Parathyroid adenoma (tissue), 2 donors: Measurements from ENCODE around the gene C7orf57.
A peak's percentile ranks its signal among the peaks of the same experiment; 100 is the strongest.

Source experiments
- H2AFZ ChIP-seq: fragments of 300-600 bp; sonication (generic); one replicate; pipeline ENCODE4 v1.7.0; 2017; ENCODE audit warnings: antibody characterized with exemption, mild to moderate bottlenecking
- H3K27ac ChIP-seq: fragments of 300-600 bp; sonication (generic); one replicate; pipeline ENCODE4 v1.7.0; 2017
- H3K27me3 ChIP-seq: fragments of 300-600 bp; sonication (generic); one replicate; pipeline ENCODE4 v1.7.0; 2017; ENCODE audit warnings: low read length; ENCODE audit not compliant: control insufficient read depth, insufficient read depth
- H3K36me3 ChIP-seq: fragments of 300-600 bp; sonication (generic); one replicate; pipeline ENCODE4 v1.7.0; 2017; ENCODE audit warnings: low read length; ENCODE audit not compliant: control insufficient read depth, insufficient read depth
- H3K4me1 ChIP-seq: fragments of 300-600 bp; sonication (generic); one replicate; pipeline ENCODE4 v1.7.0; 2017; ENCODE audit warnings: control low read depth
- H3K4me2 ChIP-seq: fragments of 300-600 bp; sonication (generic); one replicate; pipeline ENCODE4 v1.7.0; 2017; ENCODE audit warnings: low read length
- H3K4me3 ChIP-seq: fragments of 300-600 bp; sonication (generic); one replicate; pipeline ENCODE4 v1.7.0; 2017; ENCODE audit warnings: low read depth, low read length
- H3K79me2 ChIP-seq: fragments of 300-600 bp; sonication (generic); one replicate; pipeline ENCODE4 v1.7.0; 2017; ENCODE audit warnings: control low read depth
- H3K9ac ChIP-seq: fragments of 300-600 bp; sonication (generic); one replicate; pipeline ENCODE4 v1.7.0; 2017; ENCODE audit warnings: mild to moderate bottlenecking
- H3K9me3 ChIP-seq: fragments of 300-600 bp; sonication (generic); one replicate; pipeline ENCODE4 v1.7.0; 2017; ENCODE audit warnings: low read length; ENCODE audit not compliant: control insufficient read depth
- TF ChIP-seq, protein P1 (sequence below): fragments of 300-600 bp; sonication (generic); IDR thresholded peaks from one replicate; pipeline ENCODE4 v1.7.0; 2017; ENCODE audit warnings: antibody characterized with exemption, mild to moderate bottlenecking
- donor health status: primary hyperparathyroidism.

C7orf57 gene

DNA sequence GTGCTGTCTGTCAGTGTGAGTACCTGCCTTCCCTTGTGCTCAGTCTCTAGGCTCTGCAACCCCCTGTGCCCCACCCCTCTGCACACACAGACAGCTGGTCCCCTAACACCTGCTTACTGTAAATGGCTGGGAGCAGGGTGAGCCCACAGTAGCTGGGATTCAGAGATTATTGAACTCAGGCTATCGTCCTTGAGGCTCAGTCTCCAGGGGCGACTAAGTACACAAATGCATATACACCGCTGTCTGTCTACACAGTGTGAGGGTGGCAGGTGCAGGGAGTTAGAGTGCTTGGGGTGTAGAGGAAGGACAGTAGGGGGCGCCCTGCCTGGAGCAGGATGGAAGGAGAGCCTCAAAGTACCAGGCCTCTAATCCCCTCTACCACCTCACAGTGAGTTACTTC is 66.6 kb downstream of the C7orf57 start:
- no peaks in the 10 kb centered on the region for H3K36me3 ChIP-seq
- no peaks in the 10 kb centered on the region for H3K9me3 ChIP-seq

DNA sequence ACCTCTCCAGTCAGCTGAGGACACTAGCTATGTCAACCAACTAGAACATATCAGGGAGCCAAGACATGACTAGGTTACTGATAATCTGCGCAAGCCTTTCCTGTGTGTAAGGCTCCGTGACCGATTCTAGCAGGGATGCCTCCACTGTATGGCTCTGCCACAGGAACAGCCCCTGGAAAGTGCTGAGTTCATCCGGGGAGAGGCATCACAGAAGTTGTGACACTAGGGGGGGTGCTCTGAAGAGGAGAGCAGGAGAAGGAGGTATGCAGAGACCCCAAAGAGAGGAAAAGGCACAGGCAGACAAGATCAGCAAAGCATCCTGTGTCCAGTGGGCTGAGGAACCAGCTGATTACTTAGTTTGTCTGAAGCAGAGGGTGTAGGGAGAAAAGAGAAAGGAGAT is 67.2 kb downstream of the C7orf57 start:
- Histone ChIP-seq H3K36me3 (no peaks in the 10 kb centered on the region), H3K4me2 (no peak overlapping the region), H3K4me3 (no peak overlapping the region), H3K27ac (no peak overlapping the region), H3K9me3 (no peaks in the 10 kb centered on the region), H3K4me1 (peaks cover 31% of the 10 kb centered on the region), H3K9ac (no peak overlapping the region), H3K79me2 (peaks cover 12% of the 10 kb centered on the region), H2AFZ (no peak overlapping the region), H3K27me3 (no peaks in the 10 kb centered on the region)
- TF ChIP-seq, protein P1, sequence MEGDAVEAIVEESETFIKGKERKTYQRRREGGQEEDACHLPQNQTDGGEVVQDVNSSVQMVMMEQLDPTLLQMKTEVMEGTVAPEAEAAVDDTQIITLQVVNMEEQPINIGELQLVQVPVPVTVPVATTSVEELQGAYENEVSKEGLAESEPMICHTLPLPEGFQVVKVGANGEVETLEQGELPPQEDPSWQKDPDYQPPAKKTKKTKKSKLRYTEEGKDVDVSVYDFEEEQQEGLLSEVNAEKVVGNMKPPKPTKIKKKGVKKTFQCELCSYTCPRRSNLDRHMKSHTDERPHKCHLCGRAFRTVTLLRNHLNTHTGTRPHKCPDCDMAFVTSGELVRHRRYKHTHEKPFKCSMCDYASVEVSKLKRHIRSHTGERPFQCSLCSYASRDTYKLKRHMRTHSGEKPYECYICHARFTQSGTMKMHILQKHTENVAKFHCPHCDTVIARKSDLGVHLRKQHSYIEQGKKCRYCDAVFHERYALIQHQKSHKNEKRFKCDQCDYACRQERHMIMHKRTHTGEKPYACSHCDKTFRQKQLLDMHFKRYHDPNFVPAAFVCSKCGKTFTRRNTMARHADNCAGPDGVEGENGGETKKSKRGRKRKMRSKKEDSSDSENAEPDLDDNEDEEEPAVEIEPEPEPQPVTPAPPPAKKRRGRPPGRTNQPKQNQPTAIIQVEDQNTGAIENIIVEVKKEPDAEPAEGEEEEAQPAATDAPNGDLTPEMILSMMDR = no peak

More for the DNA sequence above, 66.6 kb downstream of the C7orf57 start:
- H3K79me2 ChIP-seq = peaks cover 12% of the 10 kb centered on the region
- H3K4me2 ChIP-seq = no peak overlapping the region
- H3K27me3 ChIP-seq = no peaks in the 10 kb centered on the region
- H2AFZ ChIP-seq = no peak overlapping the region
- no peak overlapping the region for H3K9ac ChIP-seq
- TF ChIP-seq, protein P1 = peak; percentile 16
- H3K27ac ChIP-seq = no peak overlapping the region
- H3K4me3 ChIP-seq = no peak overlapping the region
- peaks cover 35% of the 10 kb centered on the region for H3K4me1 ChIP-seq

DNA sequence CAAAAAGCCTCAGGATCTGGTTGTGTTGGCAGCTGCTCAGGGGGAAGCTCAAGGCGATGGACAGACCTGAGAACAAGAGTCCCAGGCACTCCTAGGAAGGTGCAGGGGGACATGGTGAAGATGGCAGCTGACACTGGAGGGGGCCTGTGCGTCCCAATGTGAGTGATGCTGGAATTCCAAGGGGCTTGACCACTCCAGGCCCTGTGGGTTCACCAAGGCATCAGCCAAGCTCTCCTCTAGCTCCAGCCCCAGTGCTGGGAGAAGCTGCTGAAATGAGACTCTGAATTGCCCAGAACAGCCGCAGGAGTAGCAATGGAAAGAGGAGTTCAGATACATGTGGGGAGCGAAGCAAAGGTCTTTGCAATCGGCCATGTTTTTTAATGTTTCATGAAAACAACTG is 69.7 kb downstream of the C7orf57 start:
- no peak overlapping the region for H3K27ac ChIP-seq
- no peak overlapping the region for H3K4me3 ChIP-seq
- H3K4me1 ChIP-seq = peaks cover 9% of the 10 kb centered on the region
- no peak overlapping the region for H3K9ac ChIP-seq
- no peaks in the 10 kb centered on the region for H3K9me3 ChIP-seq
- H3K36me3 ChIP-seq = no peaks in the 10 kb centered on the region
- H3K79me2 ChIP-seq = peaks cover 12% of the 10 kb centered on the region
- H2AFZ ChIP-seq = no peak overlapping the region
- no peaks in the 10 kb centered on the region for H3K27me3 ChIP-seq
- H3K4me2 ChIP-seq = no peak overlapping the region
- TF ChIP-seq, protein P1 = no peak

DNA sequence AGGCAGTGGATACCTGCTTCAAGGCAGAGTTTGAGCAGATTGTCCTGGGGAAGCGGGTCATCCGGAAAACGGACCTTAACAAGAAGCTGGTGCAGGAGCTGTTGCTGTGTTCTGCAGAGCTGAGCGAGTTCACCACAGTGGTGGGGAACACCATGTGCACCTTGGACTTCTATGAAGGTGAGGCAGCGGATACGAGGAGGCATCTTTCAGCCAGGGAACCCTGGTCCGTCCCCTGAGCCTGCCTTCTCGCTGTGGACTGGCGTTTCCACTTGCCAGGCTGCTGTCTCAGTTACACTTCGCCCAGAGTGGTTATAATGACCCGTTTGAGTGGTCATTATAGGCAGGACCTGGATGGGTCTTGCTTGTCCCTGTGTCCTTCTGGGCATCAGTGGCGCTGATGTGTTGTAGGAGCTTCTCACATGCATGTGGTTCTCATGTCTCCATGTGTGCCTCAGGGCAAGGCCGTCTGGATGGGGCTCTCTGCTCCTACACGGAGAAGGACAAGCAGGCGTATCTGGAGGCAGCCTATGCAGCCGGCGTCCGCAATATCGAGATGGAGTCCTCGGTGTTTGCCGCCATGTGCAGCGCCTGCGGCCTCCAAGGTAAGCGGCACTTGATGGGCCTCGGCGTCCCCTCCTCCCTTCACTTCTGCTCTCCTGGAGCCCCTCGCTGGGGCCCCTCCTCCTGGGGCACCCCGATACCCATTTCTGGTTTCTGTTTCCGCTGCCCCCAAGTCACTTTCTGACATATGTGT is 71.7 kb downstream of the C7orf57 start:
- H3K27ac ChIP-seq = no peak overlapping the region
- no peaks in the 10 kb centered on the region for H3K27me3 ChIP-seq
- no peaks in the 10 kb centered on the region for H3K9me3 ChIP-seq
- no peak overlapping the region for H3K9ac ChIP-seq
- H3K4me3 ChIP-seq = no peak overlapping the region
- H2AFZ ChIP-seq = no peak overlapping the region
- H3K36me3 ChIP-seq = no peaks in the 10 kb centered on the region
- no peak overlapping the region for H3K4me2 ChIP-seq
- peaks cover 6% of the 10 kb centered on the region for H3K4me1 ChIP-seq
- TF ChIP-seq, protein P1 = no peak
- peaks cover under 1% of the 10 kb centered on the region for H3K79me2 ChIP-seq
